NCI-H1694 treated with DMSO at 0.1 percent for 48 hours (cell line): ENCODE results near the gene NDUFV3.
"Not testable (repeated sequence)": the region's sequence is repeated elsewhere in the genome, so short reads cannot be mapped to it uniquely, and the experiment has no call there.

Source experiments
- DNase-seq: peaks from one replicate; lab custom pipeline; 2025; lab: John Stamatoyannopoulos, UW

The NDUFV3 gene

DNA sequence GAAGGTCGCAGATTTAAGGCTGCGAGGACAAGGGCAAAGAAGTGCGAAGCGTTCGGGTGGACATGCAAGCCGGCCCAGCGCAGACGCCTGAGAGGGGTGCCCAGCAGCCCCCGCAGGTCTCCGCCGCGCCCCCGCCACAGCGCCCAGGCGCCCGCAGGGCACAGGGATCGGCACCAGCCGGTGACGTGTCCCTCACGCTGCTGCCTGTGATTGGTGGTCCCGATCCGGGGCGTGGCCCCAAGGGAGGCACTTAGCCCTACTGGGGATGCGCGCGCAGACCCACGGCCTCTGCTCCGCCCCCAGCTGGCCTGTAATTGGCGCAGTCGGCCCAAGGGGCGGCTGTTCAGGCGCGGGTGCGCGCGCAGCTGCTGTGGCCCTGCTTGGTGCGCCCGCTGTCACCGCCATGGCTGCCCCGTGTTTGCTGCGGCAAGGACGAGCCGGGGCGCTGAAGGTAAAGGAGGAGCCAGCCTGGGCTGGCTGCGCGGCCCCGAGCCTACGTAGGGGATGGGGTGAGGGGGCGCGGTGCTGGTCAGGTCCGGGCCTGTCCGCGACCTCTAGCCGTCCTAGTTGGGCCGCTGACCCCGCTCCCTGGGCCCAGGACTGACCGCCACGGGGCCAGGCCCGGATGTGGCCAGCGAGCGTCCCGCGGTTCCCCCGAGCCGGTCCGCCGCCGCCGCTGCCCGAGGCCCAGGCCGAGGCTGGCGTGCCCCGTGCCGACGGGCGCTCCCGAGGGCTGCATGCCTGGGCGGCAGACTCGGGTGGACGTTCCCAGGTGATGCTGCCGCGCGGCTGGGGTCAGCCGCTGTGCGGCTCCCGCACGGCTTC, at the start of gene NDUFV3:
Gene NDUFV3, plus strand, starts transcription at position 379 of the 825 bp plus-strand sequence. Its CDS starts 25 bp downstream, at position 404.
- DNase-seq: peak; percentile 98

- no peak for DNase-seq
Observed at GRCh38 chr21:42844411-42845113, 48.5 kb upstream of the NDUFV3 start.

DNA sequence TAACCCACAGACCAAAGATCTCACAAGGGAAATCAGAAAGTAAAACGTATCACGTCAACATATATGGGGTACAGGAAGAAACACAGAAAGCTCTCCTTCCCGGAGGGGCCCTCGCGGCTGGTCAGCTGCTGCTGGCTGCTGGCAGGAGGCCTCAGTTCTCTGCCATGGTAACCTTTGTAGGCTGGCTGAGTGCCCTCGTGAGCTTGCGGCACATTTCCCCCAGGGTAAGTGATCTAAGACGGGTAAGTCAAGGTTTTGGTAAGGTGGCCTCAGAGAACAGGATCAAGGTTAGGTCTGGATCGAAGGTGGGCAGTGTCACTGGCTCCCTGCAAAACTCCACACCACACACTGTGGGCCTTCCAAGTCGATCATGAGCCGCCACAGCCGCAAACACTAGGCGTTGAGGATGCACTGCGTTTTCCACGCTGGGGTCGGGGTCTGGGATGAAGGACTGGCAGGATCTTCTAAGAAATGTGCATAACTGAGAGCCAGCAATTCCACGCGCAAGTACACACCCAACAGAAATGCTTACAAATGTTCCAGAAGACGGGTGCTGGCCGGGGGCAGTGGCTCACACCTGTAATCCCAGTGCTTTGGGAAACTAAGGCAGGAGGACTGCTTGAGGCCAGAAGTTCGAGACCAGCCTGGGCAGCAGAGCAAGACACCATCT, 47.7 kb upstream of the NDUFV3 start:
- DNase-seq: no peak

- no peak for DNase-seq
Observed at GRCh38 chr21:42846221-42846620, 46.9 kb upstream of the NDUFV3 start.

DNA sequence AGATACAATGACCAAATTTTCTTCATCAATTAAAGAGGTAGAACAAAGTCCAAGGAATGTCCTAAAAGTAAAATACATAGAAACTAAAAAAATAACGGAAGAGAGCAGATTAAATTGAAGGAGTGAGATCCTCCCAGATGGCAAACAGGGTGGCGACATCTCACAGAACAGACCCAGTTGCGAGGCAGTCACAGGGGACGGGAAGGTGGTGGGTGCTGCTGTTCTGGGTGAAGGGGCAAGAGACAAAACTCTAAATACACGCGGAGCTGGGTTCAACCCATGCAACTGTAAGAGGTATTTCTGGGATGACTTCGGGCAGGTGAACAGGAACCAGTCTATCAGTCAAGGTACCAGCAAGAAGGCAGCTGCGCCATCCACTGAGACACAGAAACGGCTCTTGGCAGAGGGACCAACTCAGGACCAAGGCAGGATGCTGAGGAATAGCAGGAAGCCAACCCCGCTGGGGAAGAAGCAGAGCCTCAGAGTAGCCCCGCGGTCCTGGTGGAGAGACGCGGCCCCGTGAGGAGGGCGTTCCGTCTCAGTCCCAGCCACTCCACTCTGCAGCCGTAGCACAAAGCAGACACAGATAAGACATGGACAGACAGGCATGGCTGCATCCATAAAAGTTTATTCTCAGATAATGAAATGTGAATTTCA, 45.9 kb upstream of the NDUFV3 start:
- no peak for DNase-seq

DNA sequence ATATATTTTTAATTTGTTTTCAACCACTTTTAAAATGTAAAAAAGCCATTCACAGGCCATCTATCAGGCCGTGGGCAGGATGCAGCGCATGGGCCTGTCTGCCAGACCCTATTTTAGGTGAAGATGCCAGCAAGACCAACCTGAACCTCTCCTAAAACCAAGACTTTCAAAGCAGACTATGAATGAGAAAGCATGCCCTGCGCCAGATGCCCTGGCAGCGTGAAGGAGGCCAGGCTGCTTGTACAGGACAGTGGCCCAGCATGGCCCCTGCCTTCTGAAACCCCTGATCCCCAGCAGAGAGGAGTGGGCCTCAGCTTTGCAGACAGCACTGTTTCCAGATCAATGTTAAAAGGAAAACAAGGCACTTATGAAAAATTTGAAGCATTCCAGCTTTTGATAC, 45.4 kb upstream of the NDUFV3 start:
- no peak for DNase-seq

- not testable (repeated sequence) for DNase-seq
Observed at GRCh38 chr21:42848144-42848931, 44.8 kb upstream of the NDUFV3 start.

DNA sequence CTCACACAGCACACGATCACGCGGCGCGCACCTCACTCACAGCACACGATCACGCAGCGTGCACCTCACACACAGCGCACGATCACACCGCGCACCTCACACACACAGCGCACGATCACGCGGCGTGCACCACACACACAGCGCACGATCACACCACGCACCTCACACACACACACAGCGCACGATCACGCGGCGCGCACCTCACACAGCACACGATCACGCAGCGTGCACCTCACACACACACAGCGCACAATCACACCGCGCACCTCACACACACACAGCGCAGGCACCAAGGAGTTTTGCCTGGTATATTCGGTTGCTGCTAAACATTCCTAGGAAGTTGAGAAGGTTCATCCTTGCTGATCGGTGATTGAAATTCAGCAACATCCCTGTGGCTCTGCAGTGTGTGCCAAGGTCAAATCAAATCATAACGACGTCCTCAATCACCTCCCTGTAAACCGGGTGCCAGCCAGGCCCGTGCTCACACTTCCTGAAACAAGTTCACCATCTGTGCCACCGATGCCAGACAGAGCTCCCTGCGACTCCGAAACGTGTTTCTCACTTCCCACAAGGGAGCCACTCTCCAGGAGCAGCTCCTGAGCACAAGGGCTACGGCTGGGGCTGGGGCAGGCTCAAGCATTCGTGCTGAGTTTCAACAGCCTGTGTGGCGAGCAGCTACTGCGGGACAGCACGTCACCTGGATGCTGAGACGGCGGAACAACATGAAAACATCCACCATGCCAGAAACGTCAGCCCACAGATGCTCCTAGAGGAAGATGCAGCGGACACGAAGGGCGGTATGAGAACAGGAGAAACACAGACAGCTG, 44.0 kb upstream of the NDUFV3 start:
- peak; percentile 55 for DNase-seq

GRCh38 chr21:42849759-42850412, 43.2 kb upstream of the NDUFV3 start:
- DNase-seq: no peak

- no peak for DNase-seq
Observed at GRCh38 chr21:42850463-42850862, 42.6 kb upstream of the NDUFV3 start.

- no peak for DNase-seq
Observed at GRCh38 chr21:42850866-42851391, 42.2 kb upstream of the NDUFV3 start.

DNA sequence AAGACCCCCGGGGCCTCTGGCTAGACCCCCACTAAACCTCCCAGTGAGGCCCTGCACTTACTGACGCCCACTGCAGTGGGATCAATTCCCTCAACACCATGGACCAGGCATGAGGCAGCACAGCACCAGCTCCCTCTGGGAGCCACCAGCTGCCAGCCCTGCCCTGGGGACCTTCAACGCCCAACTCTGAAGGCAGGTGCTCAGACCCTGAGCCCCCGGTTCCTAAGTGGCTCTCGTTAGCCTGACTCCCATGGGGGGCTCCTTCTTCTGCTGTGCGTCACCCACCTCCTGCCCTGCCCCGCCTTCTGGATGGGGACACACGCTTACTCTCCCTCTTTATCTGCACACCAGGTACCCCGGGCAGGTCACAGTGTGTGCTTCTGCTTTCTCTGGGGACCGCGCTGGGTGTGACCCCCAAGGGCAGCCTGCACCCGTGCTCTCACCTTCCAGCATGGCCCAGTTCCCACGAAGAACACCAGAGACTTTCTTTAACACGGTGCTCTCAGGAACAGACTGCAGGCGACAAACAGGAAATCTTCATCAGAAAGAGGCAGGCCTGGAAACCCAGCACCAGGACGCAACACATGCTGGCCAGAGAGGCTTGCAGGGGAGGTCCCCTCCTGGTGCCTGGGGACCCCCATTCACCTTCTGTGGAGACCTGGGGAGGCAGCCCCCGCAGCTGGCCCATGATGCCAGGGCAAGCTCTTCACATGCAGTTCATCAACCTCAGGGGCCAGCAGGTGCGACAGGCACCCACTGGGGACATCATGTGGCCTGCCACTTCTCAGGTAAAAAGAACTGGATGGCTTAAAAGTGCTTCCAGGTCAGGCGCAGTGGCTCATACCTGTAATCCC, 41.1 kb upstream of the NDUFV3 start:
- DNase-seq: no peak

DNA sequence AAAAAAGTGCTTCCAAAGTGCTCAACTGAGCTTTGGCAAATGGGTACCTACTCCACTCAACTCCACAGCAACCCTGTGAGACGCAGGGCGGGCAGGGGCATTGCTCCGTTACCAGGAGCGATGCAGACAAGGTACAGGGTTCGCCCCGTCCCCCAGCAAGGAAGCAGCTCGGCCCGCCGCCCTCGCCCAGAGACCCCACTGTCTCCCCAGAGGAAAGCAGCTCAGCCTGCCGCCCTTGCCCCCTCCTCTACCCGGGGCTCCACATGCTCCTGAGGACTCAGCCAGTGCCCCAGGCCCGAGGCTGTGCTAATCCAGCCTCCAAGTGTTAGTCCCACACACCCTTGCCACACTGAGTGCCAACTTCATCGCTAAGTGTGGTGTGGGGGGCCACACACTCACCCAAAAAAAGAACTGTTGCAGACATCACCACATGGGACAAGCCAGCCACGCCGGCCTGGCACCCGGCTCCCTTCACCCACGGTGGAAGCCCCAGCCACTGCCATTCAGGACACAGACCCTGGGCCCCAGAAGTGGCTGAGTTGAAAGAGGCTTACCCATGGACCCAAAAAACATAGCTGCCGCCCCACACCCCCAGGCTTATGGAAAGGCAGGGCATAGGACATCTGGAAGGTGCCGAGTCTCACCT, 40.1 kb upstream of the NDUFV3 start:
- DNase-seq: no peak

DNA sequence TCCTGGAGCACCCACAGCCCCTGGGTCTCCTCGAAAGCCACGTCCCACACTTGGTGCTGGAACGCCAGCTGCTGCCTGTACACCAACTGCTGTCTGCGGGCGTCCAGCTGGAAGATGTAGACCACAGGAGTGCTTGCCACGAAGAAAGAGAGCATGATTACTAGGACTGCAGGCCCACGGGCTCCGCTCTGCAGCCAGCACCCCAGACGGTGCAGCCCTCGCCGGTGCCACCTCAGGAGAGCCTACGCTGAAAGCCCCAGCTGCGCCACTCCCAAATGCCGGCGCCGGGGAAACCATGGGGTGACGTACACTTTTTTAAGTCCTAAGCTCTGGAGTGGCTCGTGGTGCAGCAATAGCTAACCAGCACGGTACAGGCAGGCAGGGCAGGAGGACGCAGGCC, 39.5 kb upstream of the NDUFV3 start:
- no peak for DNase-seq

GRCh38 chr21:42854246-42855010, 38.7 kb upstream of the NDUFV3 start:
- DNase-seq: no peak

DNA sequence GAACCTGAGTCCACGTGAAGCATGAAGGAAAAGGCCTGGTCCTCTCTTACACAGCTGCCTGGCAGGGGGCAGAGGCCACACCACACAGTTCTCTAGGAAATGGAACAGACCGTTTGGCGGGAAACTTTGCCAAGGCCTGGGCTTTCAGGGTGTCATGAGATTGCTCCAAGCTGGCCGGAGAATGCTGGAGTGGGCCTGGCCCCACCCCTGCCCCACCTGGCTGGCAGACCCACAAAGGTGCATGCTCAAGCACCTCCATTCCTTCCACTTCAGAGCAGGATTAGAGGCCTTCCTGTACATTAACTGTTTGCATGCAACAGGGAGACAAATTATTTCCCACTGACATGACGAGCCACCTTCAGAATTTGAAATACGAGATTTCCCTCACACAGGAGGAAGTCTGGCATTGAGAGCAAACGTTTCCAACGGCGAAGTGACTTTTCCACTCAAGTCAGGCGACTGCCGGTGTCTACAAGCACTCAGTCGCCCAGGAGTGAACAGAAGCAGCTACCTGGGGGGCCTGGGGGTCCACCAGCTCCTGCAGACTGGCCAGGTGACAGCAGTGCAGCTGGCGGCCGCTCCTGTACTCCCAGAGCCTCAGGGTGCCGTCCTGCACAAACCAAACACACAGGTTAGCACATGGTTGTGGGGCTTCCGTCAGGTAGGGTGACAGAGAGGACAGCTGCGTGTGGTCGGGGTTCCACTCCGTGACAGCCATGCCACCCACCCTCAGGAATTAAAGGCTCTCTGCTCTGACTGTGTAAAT, 37.8 kb upstream of the NDUFV3 start:
- DNase-seq: no peak

DNA sequence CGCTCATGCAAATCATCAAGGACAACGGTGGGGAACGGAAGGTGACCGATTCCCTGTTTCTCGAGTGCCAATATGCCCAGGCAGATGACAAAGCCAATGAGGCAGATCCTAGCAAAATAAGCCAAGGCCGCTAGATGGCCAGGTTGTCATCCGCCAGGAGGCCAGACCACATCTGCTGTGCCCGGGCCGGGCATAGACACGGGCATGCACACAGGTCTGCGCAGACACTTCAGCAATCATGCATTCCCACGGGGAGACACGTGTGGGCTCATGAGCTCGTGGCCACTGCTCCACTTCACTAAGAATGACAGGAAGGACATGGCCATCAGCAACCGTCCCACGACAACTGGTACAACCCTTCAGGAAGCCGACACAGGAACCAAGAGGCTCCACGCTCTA, 37.2 kb upstream of the NDUFV3 start:
- DNase-seq: no peak
